Measurements from ENCODE around the gene C3orf18.

C3orf18 gene

DNA sequence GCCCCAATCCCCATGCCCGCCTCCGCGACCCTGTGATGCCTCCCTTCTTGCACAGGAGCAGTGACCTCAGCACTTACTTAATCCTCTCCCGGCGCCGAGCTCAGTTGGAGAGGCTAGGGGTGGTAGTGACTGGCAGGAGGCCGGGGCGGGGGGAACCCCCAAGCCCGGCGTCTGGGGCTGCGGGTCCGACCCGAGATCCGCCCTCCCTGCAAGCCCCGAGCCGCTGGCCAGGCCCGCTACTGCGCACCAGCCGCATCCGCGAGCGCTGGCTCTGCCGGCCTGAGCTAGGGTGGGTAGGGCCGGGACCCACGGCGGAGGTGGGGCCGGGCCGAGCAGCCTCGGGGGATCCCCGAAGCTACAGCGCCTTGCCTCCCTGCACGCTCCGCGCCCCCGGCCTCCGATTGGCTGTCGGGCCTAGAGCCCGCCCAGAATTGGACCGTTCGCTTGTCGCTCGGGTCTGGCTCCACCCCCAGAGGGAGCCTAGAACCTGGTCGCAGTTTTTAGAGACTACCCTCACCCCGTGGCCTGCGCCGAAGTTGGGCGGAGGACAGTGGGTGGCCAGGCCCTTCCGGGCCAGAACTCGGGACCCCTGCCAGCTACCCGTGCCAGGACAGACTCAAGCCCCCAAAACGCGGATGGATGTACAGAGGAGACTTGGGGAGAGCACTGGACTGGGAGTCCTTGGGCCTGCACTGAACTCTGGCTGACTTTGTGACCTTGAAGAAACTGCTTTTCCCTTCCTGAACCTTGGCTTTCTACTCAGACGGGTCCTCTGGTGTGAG is at the start of gene C3orf18:
C3orf18 (minus strand) TSS at position 362 of the 782 bp plus-strand sequence. CDS start 2,048 bp downstream, outside the sequence.
- peak; percentile 98 for DNase-seq (ENCODE audit: low spot score)

DNA sequence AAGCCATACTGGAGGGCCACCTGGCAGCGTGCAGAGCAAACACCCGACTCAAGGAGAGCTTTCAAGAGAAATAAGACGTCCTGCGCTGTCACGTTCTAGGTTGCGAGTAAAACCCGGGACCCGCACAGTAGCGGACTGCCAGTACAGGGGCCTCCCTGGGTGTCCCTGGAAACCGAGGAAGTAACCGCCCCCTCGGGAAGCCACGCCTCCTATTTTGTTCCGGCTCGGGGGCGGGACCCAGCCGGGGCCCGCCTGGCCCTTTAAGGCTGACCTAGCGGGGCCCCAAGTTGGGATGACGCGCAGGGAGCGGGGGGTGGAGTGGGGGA is 49.2 kb upstream of the C3orf18 start:
- DNase-seq (ENCODE audit: low spot score) = peak; percentile 96

DNA sequence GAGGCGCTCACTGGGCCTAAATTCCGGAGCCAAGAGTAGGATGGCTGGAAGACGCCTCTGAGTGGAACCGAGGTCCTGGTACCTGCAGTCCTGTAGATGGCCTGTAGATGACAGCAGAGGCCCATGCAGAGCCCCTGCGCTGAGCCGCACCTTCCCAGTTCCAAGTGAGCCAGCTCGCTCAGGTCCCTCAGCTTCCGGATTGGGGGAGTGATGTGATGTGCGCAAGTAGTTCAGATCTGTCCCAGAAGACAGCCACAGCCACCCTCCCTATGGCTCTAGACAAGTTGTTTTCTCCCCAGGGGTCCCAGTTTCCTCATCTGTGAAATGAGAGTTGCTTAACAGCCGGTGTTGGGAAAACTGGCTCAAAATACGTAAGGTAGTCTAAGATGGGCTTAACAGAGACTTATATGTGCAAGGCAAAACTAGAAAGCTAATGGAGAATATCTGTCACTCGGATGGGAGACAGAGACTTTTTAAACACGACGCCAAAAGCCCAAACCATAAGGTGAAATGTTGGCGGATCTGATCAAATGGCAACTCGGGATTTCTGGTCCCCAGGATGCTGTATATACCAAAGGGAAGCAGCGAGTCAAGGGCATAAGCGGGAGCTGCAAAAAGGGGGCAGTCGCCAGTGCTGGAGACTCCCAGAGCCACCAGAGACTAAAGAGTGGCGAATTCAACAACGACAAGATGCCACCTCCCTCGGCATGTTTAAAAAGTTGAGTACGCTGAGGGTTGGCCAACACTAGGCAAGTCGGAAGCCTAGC is 48.6 kb upstream of the C3orf18 start:
- DNase-seq (ENCODE audit: low spot score) = peak; percentile 91

DNA sequence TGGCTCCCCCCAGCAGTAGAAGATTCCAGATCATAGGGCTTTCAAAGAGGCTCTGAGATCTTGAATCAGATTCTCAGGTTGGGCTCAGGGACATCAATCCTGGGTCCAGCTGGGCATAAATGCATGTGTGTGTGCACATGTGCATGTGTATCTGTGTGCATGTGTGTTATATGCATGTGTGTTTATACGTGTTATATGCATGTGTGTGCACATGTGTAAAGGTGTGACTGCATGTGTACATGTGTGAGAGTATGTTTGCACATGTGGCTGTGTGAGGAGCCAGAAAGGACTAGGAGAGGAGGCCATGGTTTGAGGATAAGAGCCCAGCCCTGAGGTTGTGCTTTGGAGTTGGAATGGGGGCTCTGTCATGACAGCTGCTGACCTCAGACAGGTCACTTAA is 47.6 kb upstream of the C3orf18 start:
- DNase-seq (ENCODE audit: low spot score) = no peak

DNA sequence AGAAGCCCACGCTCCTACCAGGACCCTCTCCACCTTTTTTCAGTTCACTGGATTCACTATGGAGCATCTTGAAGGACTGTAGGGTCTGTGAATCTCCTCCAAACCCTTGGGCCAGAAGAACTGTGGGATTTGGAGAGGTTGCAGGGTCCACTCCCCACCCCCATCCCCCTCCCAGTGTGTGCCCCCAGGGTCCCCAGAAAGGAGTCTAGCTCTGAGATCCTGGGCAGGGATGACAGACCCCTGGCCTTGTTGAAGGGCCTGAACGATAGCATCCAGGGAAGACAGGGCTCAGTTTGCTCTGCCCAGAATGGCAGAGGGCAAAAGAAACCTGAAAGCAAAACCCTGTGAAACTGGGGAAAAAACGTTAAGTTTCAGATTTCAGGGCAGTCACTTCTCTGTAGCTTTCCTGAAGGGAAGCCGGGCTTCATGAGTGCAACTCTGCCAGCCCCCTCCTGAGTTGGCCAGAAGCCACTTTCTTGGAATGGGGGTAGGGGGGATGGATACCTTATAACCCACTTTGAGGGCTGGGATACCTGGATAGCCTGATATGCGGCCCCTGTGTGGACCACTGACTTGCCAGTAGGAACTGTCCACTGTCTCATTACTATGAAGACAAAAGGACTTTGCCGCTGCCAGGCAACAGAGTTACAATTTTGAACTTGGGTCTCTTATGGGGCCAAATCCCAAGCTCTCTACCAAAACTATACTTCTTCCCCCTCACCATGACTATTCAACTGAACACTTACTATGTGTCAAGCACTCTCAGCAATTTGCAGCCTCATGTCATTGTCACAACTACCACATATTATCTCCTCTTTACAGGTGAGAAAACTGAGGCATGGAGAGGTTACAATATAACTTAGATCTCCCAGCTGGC is 45.7 kb upstream of the C3orf18 start:
- DNase-seq (ENCODE audit: low spot score) = no peak

DNA sequence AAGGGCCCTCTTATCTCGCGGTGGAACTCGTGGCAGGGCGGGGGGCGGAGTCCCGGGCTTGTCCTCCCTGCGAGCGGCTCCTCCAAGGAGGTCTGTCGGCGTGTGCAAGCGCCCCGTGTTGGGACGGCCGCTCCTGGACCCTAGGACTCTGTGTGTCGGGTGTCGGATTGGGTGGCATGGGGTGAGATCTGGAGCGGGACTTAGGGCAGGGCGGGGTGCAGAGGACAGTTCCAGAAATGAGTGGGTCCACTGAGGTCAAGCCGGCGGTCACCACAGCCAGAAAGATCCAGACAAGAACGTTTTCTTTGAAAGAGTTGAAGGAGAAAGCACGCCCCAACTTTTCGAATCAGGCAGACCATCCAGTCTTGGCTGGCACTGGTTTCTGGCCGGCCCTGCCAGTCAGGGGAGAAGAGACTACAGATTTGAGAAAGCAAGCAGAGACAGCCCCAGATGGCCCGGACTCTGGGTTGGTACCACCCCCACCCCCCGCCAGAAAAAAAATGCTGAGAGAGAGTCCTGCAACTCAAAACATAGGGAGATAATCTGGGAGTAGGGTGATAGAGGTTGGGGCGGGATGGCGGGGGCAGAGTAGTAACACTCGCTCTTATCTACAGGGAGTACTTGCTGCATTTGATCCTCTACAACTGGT is 44.8 kb upstream of the C3orf18 start:
- no peak for DNase-seq (ENCODE audit: low spot score)

DNA sequence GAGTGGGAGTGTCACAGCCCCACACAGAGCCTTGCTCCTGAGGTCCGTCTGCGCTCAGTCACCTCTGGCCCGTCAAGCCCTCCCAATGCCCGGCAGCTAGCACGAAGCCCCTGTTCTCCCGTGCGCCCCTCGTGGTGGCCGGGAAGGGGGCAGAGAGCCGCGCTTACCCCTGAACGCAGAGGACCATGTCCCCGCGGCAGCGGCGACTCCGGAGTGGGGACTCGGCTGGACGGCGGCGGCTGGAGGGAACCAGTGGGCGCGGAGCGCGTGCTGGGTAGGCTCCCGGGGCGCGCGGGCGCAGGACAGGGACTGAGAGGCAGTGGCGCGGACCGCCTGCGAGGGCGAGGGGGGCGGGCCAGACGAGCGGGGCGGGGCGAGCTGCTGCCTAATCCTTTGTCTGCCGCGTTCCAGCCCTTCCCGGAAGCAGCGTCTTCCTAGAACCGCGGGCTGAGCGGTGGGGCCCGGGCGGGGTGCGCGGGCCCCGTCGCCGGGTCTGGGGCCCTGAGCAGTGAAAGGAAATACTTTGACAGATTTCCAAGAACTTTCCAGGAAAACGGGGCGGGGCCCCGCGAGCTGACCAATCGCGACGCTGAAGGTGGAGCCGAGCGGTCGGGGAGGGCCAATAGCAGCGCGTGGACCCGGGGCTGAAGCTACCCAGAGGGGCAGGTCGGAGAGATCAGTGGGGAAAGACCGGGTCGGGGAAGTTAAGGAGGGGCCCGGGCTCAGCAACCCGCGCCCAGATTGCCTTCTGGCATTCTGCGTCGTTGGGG is 44.1 kb upstream of the C3orf18 start, which contains the start of gene CISH:
CISH (minus strand) TSS at position 311 of the 770 bp plus-strand sequence; CDS start at position 187, 124 bp downstream.
- DNase-seq (ENCODE audit: low spot score) = peak; percentile 94

DNA sequence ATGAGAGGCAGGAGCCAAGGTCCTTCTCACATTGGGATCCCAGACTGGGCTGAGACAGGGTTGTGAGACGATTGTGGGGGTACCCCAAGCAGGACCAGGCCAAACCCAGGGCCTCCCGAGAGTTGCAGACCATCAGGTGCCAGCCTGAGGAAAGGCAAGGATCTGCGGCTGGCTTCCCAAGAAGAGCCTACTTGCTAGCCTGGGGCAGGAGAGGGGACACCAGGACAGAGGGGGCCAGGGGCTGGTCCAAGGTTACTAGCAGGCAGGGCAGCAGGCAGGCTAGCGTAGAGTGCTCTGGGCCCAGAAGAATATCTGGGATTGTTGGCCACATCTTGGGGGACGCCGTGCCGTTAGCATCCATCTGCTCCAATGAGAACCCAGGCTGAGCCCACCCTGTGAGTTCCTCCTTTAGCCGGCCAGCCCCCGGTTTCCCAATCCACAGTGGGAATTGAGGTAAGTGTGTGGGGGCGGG is 43.5 kb upstream of the C3orf18 start:
- DNase-seq (ENCODE audit: low spot score) = no peak

DNA sequence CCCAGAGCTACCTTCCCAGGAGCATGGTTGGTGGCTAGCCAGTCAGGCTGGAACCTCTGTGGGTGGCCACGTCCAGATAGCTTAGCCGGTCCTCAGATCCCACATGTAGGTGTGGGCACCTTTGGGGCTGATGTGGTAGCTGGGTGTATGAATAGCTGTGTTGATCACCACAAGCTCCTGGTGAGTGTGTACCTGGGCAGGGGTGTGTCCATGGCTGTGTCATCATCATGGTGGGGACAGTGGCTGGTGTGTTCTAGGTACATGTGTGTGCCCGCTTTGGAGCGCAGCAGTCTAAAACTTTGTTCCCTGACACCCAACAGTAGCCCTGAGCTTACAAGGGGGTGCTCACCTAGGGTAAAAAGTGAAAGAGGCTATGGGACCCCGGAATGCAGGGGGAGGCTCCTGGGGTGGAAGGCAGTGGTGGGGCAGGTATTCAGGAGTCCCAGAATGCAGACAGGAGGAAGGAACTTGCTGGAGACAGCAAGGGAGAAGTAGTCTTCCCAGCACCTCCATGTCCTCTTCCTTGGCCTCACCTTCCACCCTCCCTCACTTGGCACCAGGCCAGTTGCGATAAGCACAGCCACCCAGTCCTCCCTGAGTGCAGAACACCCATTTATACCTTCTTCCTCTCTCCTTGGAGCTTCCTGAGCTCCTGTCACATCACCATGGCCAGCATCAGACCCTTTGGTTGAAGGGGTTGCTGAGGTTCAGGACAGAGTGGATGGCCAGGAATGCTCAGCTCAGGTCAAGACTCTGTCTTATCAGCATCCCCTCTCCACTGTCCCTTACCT is 42.8 kb upstream of the C3orf18 start:
- no peak for DNase-seq (ENCODE audit: low spot score)

DNA sequence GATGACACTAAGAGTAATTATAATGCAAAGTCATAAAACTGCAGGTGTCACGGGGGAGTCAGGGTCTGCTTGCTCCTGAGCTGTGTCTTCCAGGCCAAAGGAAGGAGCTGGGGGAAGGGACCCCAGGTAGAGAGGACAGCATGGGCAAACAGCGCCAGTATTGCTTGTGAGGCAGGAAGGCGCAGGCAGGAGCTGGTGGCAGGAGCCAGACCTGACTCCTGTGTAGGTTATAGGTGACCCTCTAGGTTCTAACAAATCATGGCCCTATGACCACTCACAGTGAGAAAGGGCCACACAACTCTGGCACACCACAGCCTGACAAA is 42.2 kb upstream of the C3orf18 start:
- DNase-seq (ENCODE audit: low spot score) = no peak

DNA sequence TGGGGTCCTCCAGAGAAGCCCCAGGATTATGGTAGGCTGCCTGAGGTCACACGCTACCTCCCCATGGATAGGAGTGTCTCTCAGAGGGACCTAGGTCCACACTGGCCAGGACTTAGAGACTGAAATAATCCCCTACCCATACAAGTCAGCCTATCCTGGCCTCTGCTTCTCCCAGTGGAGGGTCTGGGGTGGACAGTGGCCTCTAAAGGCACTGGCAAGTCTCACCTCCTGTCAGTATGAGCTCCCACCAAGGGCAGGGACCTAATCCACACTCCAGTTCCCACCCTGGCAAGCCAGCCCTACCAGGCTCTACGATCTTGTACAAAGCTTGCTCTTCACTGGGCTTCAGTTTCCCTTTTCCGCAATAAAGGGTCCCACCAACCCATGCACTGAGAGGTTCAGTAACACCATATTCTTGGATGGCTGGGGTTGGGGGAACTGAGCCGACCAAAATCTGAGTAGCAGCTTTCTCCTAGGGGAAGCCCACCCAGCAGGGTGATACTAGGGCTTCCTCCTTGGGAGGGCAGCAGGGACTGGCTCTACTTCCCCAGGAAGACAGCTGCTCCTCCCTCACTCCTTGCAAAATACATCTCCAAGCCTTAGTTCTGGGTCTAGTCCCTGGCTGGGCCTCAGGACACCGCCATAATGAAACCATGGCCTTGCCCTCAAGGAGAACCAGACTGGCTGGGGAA is 41.7 kb upstream of the C3orf18 start:
- DNase-seq (ENCODE audit: low spot score) = no peak

DNA sequence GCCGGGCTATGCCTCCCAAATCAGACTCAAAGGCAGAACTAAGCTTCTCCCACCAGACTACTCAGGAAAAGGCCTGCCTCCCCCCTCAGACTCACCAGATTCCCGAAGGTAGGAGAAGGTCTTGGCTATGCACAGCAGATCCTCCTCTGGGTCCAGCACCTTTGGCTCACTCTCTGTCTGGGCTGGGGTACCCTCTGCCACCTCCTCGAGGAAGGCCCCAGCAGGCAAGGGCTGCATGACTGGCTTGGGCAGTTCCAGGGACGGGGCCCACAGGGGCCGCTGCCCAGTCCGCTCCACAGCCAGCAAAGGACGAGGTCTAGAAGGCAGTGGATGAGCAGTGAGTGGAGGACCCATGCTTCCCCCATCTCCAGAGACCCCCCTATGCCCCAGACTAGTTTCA is 40.7 kb upstream of the C3orf18 start:
- no peak for DNase-seq (ENCODE audit: low spot score)

DNA sequence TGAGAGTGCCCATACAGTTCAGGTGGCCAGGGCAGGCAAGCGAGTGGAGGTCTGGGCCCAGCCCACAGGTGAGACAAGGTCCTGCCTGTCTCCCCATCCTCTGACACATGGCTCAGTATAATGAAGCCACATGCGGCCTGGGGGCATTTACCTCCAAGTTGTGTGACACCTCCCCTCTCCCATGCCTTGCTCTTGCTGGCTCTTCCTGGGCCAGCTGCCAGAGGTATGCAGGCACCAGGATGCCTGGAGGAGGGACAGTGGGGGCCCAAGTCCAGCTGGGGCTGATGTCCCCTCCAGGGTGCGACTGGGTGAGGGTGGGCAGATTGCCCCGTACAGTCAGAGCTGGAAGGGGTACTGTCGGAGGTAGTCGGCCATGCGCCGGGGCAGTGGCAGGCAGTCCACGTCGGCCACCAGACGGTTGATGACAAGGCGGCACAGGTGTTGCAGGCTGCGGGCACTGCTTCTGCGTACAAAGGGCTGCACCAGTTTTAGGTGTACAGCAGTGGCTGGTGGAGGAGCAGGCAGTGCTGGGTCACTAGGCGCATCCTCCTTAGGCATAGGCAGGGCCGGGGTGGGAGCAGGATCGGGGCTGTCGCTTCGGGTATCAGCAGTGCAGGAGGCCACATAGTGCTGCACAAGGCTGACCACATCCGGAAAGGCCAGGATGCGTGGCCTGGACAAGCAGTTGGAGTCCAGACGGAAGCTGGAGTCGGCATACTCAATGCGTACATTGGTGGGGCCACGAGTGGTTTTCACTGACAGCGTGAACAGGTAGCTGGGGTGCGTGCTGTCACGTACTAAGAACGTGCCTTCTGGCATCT is 39.9 kb upstream of the C3orf18 start:
- no peak for DNase-seq (ENCODE audit: low spot score)

DNA sequence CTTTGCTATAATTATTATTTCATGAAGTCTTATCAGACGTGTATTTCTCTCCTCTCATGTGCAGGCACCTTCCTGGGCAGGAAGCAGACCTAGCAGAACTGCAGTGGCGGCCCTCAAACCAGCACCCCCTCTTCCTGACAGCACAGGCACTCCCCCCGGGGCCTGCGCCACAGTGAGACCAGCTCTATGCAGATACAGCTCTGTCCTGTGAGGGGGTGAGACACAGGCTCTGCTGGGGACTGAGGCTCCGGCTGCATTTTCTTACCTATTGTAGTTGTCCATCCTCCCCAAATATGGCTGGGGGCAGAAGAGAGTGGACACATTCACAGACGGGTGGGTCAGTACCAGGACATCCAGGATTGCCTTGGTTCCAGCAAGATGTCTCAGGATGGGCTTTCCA is 39.0 kb upstream of the C3orf18 start:
- no peak for DNase-seq (ENCODE audit: low spot score)

DNA sequence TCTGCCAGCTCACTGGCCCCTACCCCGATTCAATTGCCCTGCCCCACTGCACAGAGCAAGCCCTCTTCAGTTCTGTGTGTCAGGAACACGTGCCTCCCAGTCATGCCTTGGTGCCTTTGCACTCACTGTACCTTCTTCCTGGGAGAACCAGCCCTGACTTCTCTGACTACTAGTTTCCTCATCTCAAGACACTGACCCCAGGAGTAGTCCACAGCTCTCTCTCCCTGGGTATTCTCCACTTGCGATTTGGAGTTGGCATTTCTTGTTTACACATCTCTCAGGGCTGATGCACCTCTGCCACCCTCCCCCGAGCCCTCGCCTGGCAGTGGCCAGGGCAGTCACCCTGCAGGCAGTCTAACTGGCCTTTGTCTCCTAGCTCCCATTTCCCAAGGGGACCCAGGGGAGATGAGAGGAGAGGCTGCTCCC is 38.4 kb upstream of the C3orf18 start:
- no peak for DNase-seq (ENCODE audit: low spot score)

DNA sequence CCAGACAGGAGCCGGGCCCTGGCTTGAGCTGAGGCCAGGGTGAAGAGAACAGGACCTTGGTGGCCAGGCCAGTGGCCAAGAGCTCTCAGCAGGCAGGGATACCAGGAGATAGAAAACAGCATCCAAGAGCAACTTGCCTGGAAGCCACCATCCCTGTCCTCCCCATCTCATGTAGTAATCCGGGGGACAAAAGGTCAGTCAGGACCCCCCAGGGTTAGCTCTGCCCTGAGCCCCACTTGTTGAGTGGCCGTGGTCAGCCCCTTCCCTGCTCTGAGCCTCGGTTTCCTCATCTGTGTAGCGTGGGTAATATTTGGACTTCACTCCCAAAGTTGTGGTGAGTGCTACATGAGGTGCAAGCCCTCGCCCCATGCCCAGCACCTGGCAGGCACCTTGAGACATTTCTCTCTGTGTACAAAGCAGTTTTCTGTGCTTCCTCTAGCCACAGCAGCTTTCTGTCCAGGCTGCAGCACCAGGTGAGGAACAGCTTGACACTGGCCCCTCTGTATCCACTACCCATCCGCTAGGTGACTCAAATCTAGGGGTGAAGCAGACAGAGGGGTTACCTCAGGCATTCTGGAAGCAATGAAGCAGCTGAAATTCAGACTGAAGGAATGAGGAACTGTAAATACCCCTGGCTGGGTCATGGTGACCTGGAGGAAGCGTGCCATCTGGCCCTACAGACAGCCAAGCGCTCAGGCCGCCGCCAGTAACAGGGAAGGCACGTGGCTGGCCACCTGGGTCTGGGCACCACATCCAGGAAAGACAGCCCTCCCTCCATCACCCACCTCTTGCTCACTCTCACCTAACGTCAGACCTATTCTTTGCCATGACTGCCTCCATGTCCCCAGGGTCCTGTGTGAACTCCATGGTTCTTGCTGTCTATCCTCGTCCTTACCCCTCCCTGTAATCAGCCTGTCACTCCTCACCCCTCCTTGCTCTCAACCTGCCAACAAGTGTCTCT is 37.4 kb upstream of the C3orf18 start:
- no peak for DNase-seq (ENCODE audit: low spot score)

DNA sequence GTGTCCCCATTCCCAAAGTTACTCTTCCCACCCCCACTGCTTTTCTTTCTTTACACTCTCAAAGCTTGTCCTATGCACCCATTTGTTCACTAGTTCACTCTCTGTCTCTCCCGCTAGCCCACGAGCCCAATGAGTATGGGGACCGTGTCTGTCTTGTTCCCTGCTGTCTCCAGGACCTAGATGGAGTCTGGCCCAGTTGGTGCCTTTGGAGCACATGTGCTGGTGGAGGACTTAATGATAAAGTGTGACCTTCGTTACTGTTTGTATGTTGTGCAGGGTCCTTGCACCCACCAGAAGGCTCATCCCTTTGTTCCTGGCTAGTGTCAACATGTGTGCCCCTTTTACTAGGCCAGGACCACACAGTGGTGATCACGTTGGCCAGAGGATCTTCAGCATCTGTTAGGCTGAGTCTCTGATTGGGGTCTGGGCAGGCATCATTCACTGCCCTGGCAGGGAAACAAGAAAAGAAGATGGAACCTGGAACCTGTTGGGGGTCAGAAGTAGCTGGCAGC is 36.6 kb upstream of the C3orf18 start:
- DNase-seq (ENCODE audit: low spot score) = no peak
